Transverse colon (tissue), 4 donors: ENCODE results near the gene EZH1. TPM values are rescaled to one million over a fixed set of nuclear protein-coding genes. Genes with fewer than 3 reads are reported as not detected.

Experiments
- DNase-seq: peaks from one replicate; pipeline ENCODE4 v3.0.0-alpha.2; 2019
- H3K27ac ChIP-seq, 4 donors: fragments of 200-600 bp; sonication (generic); 2 replicates each; pipeline ENCODE4 v1.5.1; 2016 to 2018; ENCODE audit warnings: inconsistent platforms in 4 of 4
- H3K27me3 ChIP-seq: fragments of 200-600 bp; sonication (generic); 2 replicates; pipeline ENCODE4 v1.5.1; 2017; ENCODE audit warnings: inconsistent platforms
- H3K36me3 ChIP-seq, 4 donors: fragments of 200-600 bp; sonication (generic); 2 replicates each; pipeline ENCODE4 v1.5.1; 2017 to 2019; ENCODE audit warnings: inconsistent platforms in 4 of 4
- H3K4me1 ChIP-seq, 4 donors: fragments of 200-600 bp; sonication (generic); 2 replicates each; pipeline ENCODE4 v1.5.1; 2017 to 2020; ENCODE audit warnings: inconsistent platforms in 4 of 4
- H3K4me3 ChIP-seq, 4 donors: fragments of 200-600 bp; sonication (generic); 1 replicate in 1 of 4; 2 replicates in 3 of 4; pipeline versions ENCODE4 v1.5.1 to v1.6.1; 2017 to 2019; ENCODE audit warnings: inconsistent platforms in 4 of 4
- H3K9me3 ChIP-seq, 2 donors: fragments of 200-600 bp; sonication (generic); 2 replicates each; pipeline ENCODE4 v1.5.1; 2017 to 2019; ENCODE audit warnings: inconsistent platforms in 2 of 2
- CTCF ChIP-seq, 5 experiments: fragments of 200-600 bp in 3 of 5; fragments of 450-650 bp in 2 of 5; sonication (generic) in 3 of 5; IDR thresholded peaks; 1 replicate in 2 of 5; 2 replicates in 3 of 5; pipeline ENCODE4 v1.5.1; 2016 to 2017; ENCODE audit warnings: antibody characterized with exemption in 5 of 5, inconsistent platforms in 3 of 5, mild to moderate bottlenecking in 2 of 5, moderate library complexity in 1 of 5
- EP300 ChIP-seq: sonication (generic); formaldehyde crosslinking; IDR thresholded peaks from one replicate; pipeline ENCODE4 v1.6.1; 2017; ENCODE audit warnings: antibody characterized with exemption, low read depth
- POLR2A ChIP-seq: fragments of 450-650 bp; IDR thresholded peaks from one replicate; pipeline ENCODE4 v1.6.1; 2016; ENCODE audit warnings: antibody characterized with exemption, mild to moderate bottlenecking, moderate library complexity
- POLR2AphosphoS5 ChIP-seq, 3 donors: sonication (generic); formaldehyde crosslinking; IDR thresholded peaks; one replicate each; pipeline ENCODE4 v1.6.1; 2016; ENCODE audit warnings: antibody characterized with exemption in 3 of 3
- WGBS, 2 donors: methylation state at CpG; one replicate each; pipeline ENCODE4 v1.1.5; 2018; ENCODE audit warnings: low coverage in 1 of 2; 5-methylcytosine and 5-hydroxymethylcytosine counted together
- in situ Hi-C, 4 donors: fragments of 200-750 bp; cut with MboI; loops; one replicate each; pipeline versions ENCODE4 v1.15.0 to v1.15.1; 2017; ENCODE audit warnings: low sequenced_read_pairs in 3 of 4, low pct_ligation_motif_present in 1 of 4, low pct_unique_long_range_greater_than_20kb in 1 of 4
- intact Hi-C: fragments of 100-400 bp; cut with DNase I; formaldehyde crosslinking; loops from one replicate; pipeline ENCODE4 v1.15.1; 2023; ENCODE audit warnings: low total_unique reads
- total RNA-seq, 4 donors: library from RNA; depleted of rRNA; stranded (reverse); fragments of >200 nt; gene quantifications; one replicate each; pipeline ENCODE4 v1.1.0, GENCODE V29; 2016

EZH1 gene
- total RNA-seq, 4 donors from 2014 or later, result 30.4 to 159 (median 43.4) TPM

GRCh38 chr17:42687707-42688320 lies 57.0 kb downstream of the EZH1 start:
- Histone ChIP-seq H3K4me1 (peaks cover 3 to 23% (median 21%) of the 10 kb centered on the region in 4 donors), H3K9me3 (no peaks in the 10 kb centered on the region), H3K27ac (no peak overlapping the region), H3K36me3 (no peaks in the 10 kb centered on the region), H3K27me3 (peaks cover 26% of the 10 kb centered on the region), H3K4me3 (no peak overlapping the region)
- 91% methylated on average over 27 of the region's 27 CpGs; no CpG with 5 or more reads in 1 of the 2 donors for WGBS, 2 donors
- in situ Hi-C loops, result loop anchor here (10.0 to 25.0 kb wide), 2 partner anchors 83 to 101 kb away; partner anchors contain the start of genes PSMC3IP (in 3 of the 4), RETREG3 (in 1 of the 4) and TUBG1 (in 1 of the 4)
- intact Hi-C loops, result loop anchor here (10.0 kb wide), 1 partner anchor 83 kb away; the partner anchor contains the start of genes RETREG3 and TUBG1
- TF ChIP-seq CTCF (IDR thresholded peaks at IDR 0.05), result no peak
- TF ChIP-seq EP300, result no peak
- no peak for TF ChIP-seq POLR2AphosphoS5 (IDR thresholded peaks at IDR 0.05)
- TF ChIP-seq POLR2A, result no peak
- no peak for DNase-seq

GRCh38 chr17:42686520-42687128 lies 58.2 kb downstream of the EZH1 start:
- in situ Hi-C loops (loop anchor here (10.0 to 25.0 kb wide), 2 partner anchors 82 to 99 kb away; partner anchors contain the start of genes PSMC3IP (in 3 of the 4), RETREG3 (in 1 of the 4) and TUBG1 (in 1 of the 4)), intact Hi-C loops (loop anchor here (10.0 kb wide), 1 partner anchor 82 kb away; the partner anchor contains the start of genes RETREG3 and TUBG1)

GRCh38 chr17:42685831-42686230 lies 59.0 kb downstream of the EZH1 start:
- Histone ChIP-seq H3K4me3 (no peak overlapping the region), H3K9me3 (no peaks in the 10 kb centered on the region), H3K27me3 (peaks cover 43% of the 10 kb centered on the region), H3K27ac (no peak overlapping the region), H3K36me3 (no peaks in the 10 kb centered on the region), H3K4me1 (peaks cover 9 to 43% (median 32%) of the 10 kb centered on the region in 4 donors)
- DNase-seq, result no peak
- intact Hi-C loops, result loop anchor here (2.0 to 10.0 kb wide), 2 partner anchors 81 to 107 kb away; partner anchors contain the start of genes RETREG3 and TUBG1
- 83 to 86% methylated on average over 7 to 14 of the region's 14 CpGs for WGBS, 2 donors
- in situ Hi-C loops, result loop anchor here (10.0 to 25.0 kb wide), 2 partner anchors 81 to 99 kb away; partner anchors contain the start of genes PSMC3IP (in 3 of the 4), RETREG3 (in 1 of the 4) and TUBG1 (in 1 of the 4)
- TF ChIP-seq CTCF (IDR thresholded peaks at IDR 0.05) (no peak), POLR2A (no peak), EP300 (no peak), POLR2AphosphoS5 (IDR thresholded peaks at IDR 0.05) (no peak)

More at GRCh38 chr17:42686520-42687128, 58.2 kb downstream of the EZH1 start:
- DNase-seq, result no peak
- TF ChIP-seq POLR2A (no peak), EP300 (no peak), POLR2AphosphoS5 (IDR thresholded peaks at IDR 0.05) (no peak), CTCF (IDR thresholded peaks at IDR 0.05) (no peak)
- Histone ChIP-seq H3K27me3 (peaks cover 38% of the 10 kb centered on the region), H3K9me3 (no peaks in the 10 kb centered on the region), H3K36me3 (no peaks in the 10 kb centered on the region), H3K4me3 (no peak overlapping the region), H3K4me1 (peaks cover 9 to 35% (median 31%) of the 10 kb centered on the region in 4 donors), H3K27ac (no peak overlapping the region)
- WGBS, 2 donors, result 91% methylated on average over 32 of the region's 32 CpGs; no CpG with 5 or more reads in 1 of the 2 donors
